ENCODE data around the gene MGAT5. TPM values are rescaled to one million over a fixed set of nuclear protein-coding genes. Genes with fewer than 3 reads are reported as not detected.
A peak's percentile ranks its signal among the peaks of the same experiment; 100 is the strongest.

The MGAT5 gene
- total RNA-seq, 2 experiments from 2014 or later: 48.5 to 54.3 TPM

GRCh38 chr2:134324430-134324829 lies 70.6 kb downstream of the MGAT5 start:
- Mint-ChIP-seq H3K27me3 (ENCODE audit: low read depth) (no peaks in the 10 kb centered on the region), H3K9me3 (ENCODE audit: insufficient read depth) (no peaks in the 10 kb centered on the region), H3K4me3 (no peak overlapping the region), H3K36me3 (ENCODE audit: low read depth) (peaks cover 64% of the 10 kb centered on the region), H3K4me1 (ENCODE audit: low read depth) (peaks cover 77% of the 10 kb centered on the region), H3K27ac (no peak overlapping the region)
- ChIA-PET CTCF (interaction anchor here (0.8 to 1.0 kb wide), 2 partner anchors 87 to 88 kb away, joined by 3 read pairs; no protein-coding TSS in a partner anchor), POLR2A (no interaction called here)
- ATAC-seq: no peak
- no peak for DNase-seq

- POLR2A ChIA-PET: no interaction called here
These were observed 71.1 kb downstream of the MGAT5 start for GRCh38 chr2:134324947-134325346.

GRCh38 chr2:134325696-134326095 lies 71.8 kb downstream of the MGAT5 start:
- ATAC-seq: no peak
- Mint-ChIP-seq H3K36me3 (ENCODE audit: low read depth) (peaks cover 63% of the 10 kb centered on the region), H3K27me3 (ENCODE audit: low read depth) (no peaks in the 10 kb centered on the region), H3K27ac (peak overlapping the region; percentile 41), H3K4me1 (ENCODE audit: low read depth) (peaks cover 65% of the 10 kb centered on the region), H3K9me3 (ENCODE audit: insufficient read depth) (no peaks in the 10 kb centered on the region), H3K4me3 (no peak overlapping the region)
- ChIA-PET CTCF (no interaction called here), POLR2A (no interaction called here)
- DNase-seq: no peak

More at GRCh38 chr2:134324947-134325346, 71.1 kb downstream of the MGAT5 start:
- CTCF ChIA-PET: interaction anchor here (1.0 kb wide), 1 partner anchor 86 kb away, joined by 3 read pairs; no protein-coding TSS in a partner anchor
- Mint-ChIP-seq H3K27me3 (ENCODE audit: low read depth) (no peaks in the 10 kb centered on the region), H3K4me3 (no peak overlapping the region), H3K36me3 (ENCODE audit: low read depth) (peaks cover 63% of the 10 kb centered on the region), H3K9me3 (ENCODE audit: insufficient read depth) (no peaks in the 10 kb centered on the region), H3K27ac (peak overlapping the region; percentile 68), H3K4me1 (ENCODE audit: low read depth) (peaks cover 72% of the 10 kb centered on the region)
- DNase-seq (peak; percentile 26), ATAC-seq (peak; percentile 70)

- Mint-ChIP-seq H3K4me3 (no peak overlapping the region), H3K27me3 (ENCODE audit: low read depth) (no peaks in the 10 kb centered on the region), H3K4me1 (ENCODE audit: low read depth) (peaks cover 48% of the 10 kb centered on the region), H3K9me3 (ENCODE audit: insufficient read depth) (peaks cover 7% of the 10 kb centered on the region), H3K27ac (no peak overlapping the region), H3K36me3 (ENCODE audit: low read depth) (peaks cover 59% of the 10 kb centered on the region)
- no peak for ATAC-seq
- DNase-seq: no peak
- ChIA-PET CTCF (interaction anchor here (1.3 kb wide), 1 partner anchor 82 kb away, joined by 4 read pairs; no protein-coding TSS in a partner anchor), POLR2A (no interaction called here)
These were observed 73.5 kb downstream of the MGAT5 start for GRCh38 chr2:134327367-134327766.

- H3K27me3 Mint-ChIP-seq (ENCODE audit: low read depth): no peaks in the 10 kb centered on the region
- H3K36me3 Mint-ChIP-seq (ENCODE audit: low read depth): peaks cover 36% of the 10 kb centered on the region
- no peak overlapping the region for H3K4me3 Mint-ChIP-seq
- DNase-seq (no peak), ATAC-seq (no peak)
- H3K9me3 Mint-ChIP-seq (ENCODE audit: insufficient read depth): peaks cover 7% of the 10 kb centered on the region
- peaks cover 12% of the 10 kb centered on the region for H3K4me1 Mint-ChIP-seq (ENCODE audit: low read depth)
- ChIA-PET POLR2A (interaction anchor here (0.6 kb wide), 1 partner anchor 66 kb away, joined by 4 read pairs; no protein-coding TSS in a partner anchor), CTCF (no interaction called here)
- H3K27ac Mint-ChIP-seq: peak overlapping the region; percentile 45
These were observed 77.2 kb downstream of the MGAT5 start for GRCh38 chr2:134331081-134331480.

- Mint-ChIP-seq H3K36me3 (ENCODE audit: low read depth) (peaks cover 33% of the 10 kb centered on the region), H3K4me3 (no peak overlapping the region), H3K27ac (no peak overlapping the region), H3K9me3 (ENCODE audit: insufficient read depth) (peaks cover 7% of the 10 kb centered on the region), H3K27me3 (ENCODE audit: low read depth) (no peaks in the 10 kb centered on the region), H3K4me1 (ENCODE audit: low read depth) (no peaks in the 10 kb centered on the region)
- DNase-seq (no peak), ATAC-seq (no peak)
- POLR2A ChIA-PET: no interaction called here
- CTCF ChIA-PET: interaction anchor here (1.1 to 1.7 kb wide), 2 partner anchors 78 to 117 kb away, joined by 3 to 5 read pairs; no protein-coding TSS in a partner anchor
These were observed 79.8 kb downstream of the MGAT5 start for GRCh38 chr2:134333646-134334189.

- CTCF ChIA-PET: interaction anchor here (1.1 to 1.7 kb wide), 3 partner anchors 52 to 116 kb away, joined by 3 to 5 read pairs (median 3); no protein-coding TSS in a partner anchor
- no peak overlapping the region for H3K27ac Mint-ChIP-seq
These were observed 80.9 kb downstream of the MGAT5 start for GRCh38 chr2:134334542-134335353.

GRCh38 chr2:134335601-134336000 lies 81.7 kb downstream of the MGAT5 start:
- DNase-seq (no peak), ATAC-seq (no peak)
- H3K36me3 Mint-ChIP-seq (ENCODE audit: low read depth): peaks cover 33% of the 10 kb centered on the region
- H3K9me3 Mint-ChIP-seq (ENCODE audit: insufficient read depth): peaks cover 7% of the 10 kb centered on the region
- ChIA-PET POLR2A (no interaction called here), CTCF (interaction anchor here (1.2 to 1.7 kb wide), 2 partner anchors 53 to 76 kb away, joined by 3 to 5 read pairs; no protein-coding TSS in a partner anchor)
- H3K27ac Mint-ChIP-seq: no peak overlapping the region
- H3K4me3 Mint-ChIP-seq: no peak overlapping the region
- no peaks in the 10 kb centered on the region for H3K4me1 Mint-ChIP-seq (ENCODE audit: low read depth)
- no peaks in the 10 kb centered on the region for H3K27me3 Mint-ChIP-seq (ENCODE audit: low read depth)

More at GRCh38 chr2:134334542-134335353, 80.9 kb downstream of the MGAT5 start:
- peaks cover 35% of the 10 kb centered on the region for H3K36me3 Mint-ChIP-seq (ENCODE audit: low read depth)
- H3K4me1 Mint-ChIP-seq (ENCODE audit: low read depth): no peaks in the 10 kb centered on the region
- peaks cover 7% of the 10 kb centered on the region for H3K9me3 Mint-ChIP-seq (ENCODE audit: insufficient read depth)
- POLR2A ChIA-PET: no interaction called here
- DNase-seq (no peak), ATAC-seq (no peak)
- H3K4me3 Mint-ChIP-seq: no peak overlapping the region
- H3K27me3 Mint-ChIP-seq (ENCODE audit: low read depth): no peaks in the 10 kb centered on the region

- Mint-ChIP-seq H3K4me1 (ENCODE audit: low read depth) (no peaks in the 10 kb centered on the region), H3K4me3 (no peak overlapping the region), H3K27ac (no peak overlapping the region), H3K9me3 (ENCODE audit: insufficient read depth) (peaks cover 3% of the 10 kb centered on the region), H3K36me3 (ENCODE audit: low read depth) (peaks cover 31% of the 10 kb centered on the region), H3K27me3 (ENCODE audit: low read depth) (no peaks in the 10 kb centered on the region)
- no peak for ATAC-seq
- DNase-seq: no peak
- CTCF ChIA-PET: no interaction called here
- POLR2A ChIA-PET: no interaction called here
These were observed 82.5 kb downstream of the MGAT5 start for GRCh38 chr2:134336352-134336751.

GRCh38 chr2:134336921-134337320 lies 83.0 kb downstream of the MGAT5 start:
- H3K27me3 Mint-ChIP-seq (ENCODE audit: low read depth): no peaks in the 10 kb centered on the region
- H3K4me1 Mint-ChIP-seq (ENCODE audit: low read depth): no peaks in the 10 kb centered on the region
- no peak overlapping the region for H3K27ac Mint-ChIP-seq
- ATAC-seq (no peak), DNase-seq (no peak)
- peaks cover 31% of the 10 kb centered on the region for H3K36me3 Mint-ChIP-seq (ENCODE audit: low read depth)
- no peaks in the 10 kb centered on the region for H3K9me3 Mint-ChIP-seq (ENCODE audit: insufficient read depth)
- POLR2A ChIA-PET: no interaction called here
- CTCF ChIA-PET: interaction anchor here (1.0 kb wide), 1 partner anchor 91 kb away, joined by 3 read pairs; no protein-coding TSS in a partner anchor
- H3K4me3 Mint-ChIP-seq: no peak overlapping the region

GRCh38 chr2:134337631-134338030 lies 83.8 kb downstream of the MGAT5 start:
- ChIA-PET POLR2A (no interaction called here), CTCF (interaction anchor here (1.0 kb wide), 1 partner anchor 92 kb away, joined by 3 read pairs; no protein-coding TSS in a partner anchor)
- Mint-ChIP-seq H3K4me1 (ENCODE audit: low read depth) (no peaks in the 10 kb centered on the region), H3K27ac (no peak overlapping the region), H3K36me3 (ENCODE audit: low read depth) (peaks cover 35% of the 10 kb centered on the region), H3K27me3 (ENCODE audit: low read depth) (no peaks in the 10 kb centered on the region), H3K9me3 (ENCODE audit: insufficient read depth) (no peaks in the 10 kb centered on the region), H3K4me3 (no peak overlapping the region)
- no peak for ATAC-seq
- DNase-seq: no peak

GRCh38 chr2:134338208-134338607 lies 84.3 kb downstream of the MGAT5 start:
- no peaks in the 10 kb centered on the region for H3K4me1 Mint-ChIP-seq (ENCODE audit: low read depth)
- no peaks in the 10 kb centered on the region for H3K9me3 Mint-ChIP-seq (ENCODE audit: insufficient read depth)
- H3K27me3 Mint-ChIP-seq (ENCODE audit: low read depth): no peaks in the 10 kb centered on the region
- DNase-seq (no peak), ATAC-seq (no peak)
- ChIA-PET POLR2A (no interaction called here), CTCF (no interaction called here)
- no peak overlapping the region for H3K27ac Mint-ChIP-seq
- H3K4me3 Mint-ChIP-seq: no peak overlapping the region
- peaks cover 40% of the 10 kb centered on the region for H3K36me3 Mint-ChIP-seq (ENCODE audit: low read depth)

Measured in activated CD8-positive, alpha-beta T cell treated with anti-CD3 and anti-CD28 coated beads, Interleukin-2, amount 10 ng/mL, durations not matched to agents 7 days and 5 days (primary cell).